HT-29 (cell line): Measurements from ENCODE around the gene APOBEC3C. TPM values are rescaled to one million over a fixed set of nuclear protein-coding genes. Genes with fewer than 3 reads are reported as not detected.
"Not testable (repeated sequence)": the region's sequence is repeated elsewhere in the genome, so short reads cannot be mapped to it uniquely, and the experiment has no call there.

ENCODE experiments used
- DNase-seq: peaks from one replicate; pipeline ENCODE4 v3.0.0-alpha.2; 2015; ENCODE audit warnings: low spot score
- total RNA-seq: library from RNA; depleted of rRNA; stranded (reverse); fragments of >200 nt; shearing (Covaris generic); gene quantifications from 2 replicates; pipeline ENCODE4 v1.2.3, GENCODE V29; 2014

The APOBEC3C gene
- total RNA-seq, 1 experiment from 2014 or later = 0.05 TPM

DNA sequence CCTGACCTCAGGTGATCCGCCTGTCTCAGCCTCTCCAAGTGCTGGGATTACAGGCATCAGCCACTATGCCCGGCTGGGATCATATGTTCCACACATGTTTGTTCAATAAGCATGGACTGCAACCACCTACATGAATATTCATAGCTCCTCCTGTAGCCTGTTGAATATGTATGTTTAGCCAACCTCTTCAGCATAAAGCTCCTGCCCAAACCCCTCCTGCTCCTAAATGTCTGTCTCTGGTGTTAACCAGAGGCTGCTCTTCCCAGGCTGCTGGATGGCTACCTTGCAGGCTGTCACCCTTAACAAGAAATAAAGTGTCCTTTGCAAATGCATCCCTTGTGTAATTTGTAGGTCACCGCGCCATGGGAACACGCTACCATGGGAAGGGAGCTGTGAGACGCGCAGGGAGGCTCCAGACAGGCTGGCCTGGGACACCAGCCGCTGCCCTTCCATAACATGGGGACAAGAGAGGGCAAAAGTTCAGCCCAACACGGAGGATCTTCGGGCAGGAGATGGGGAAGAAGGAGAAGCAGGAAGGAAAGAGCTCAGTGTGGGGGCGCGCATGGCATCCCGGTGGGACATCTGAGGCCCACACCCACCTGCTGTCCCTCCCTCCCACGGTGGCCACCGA lies 6.1 kb downstream of the APOBEC3C start:
- not testable (repeated sequence) for DNase-seq

GRCh38 chr22:39021552-39022250 lies 7.6 kb downstream of the APOBEC3C start:
- DNase-seq = no peak

DNA sequence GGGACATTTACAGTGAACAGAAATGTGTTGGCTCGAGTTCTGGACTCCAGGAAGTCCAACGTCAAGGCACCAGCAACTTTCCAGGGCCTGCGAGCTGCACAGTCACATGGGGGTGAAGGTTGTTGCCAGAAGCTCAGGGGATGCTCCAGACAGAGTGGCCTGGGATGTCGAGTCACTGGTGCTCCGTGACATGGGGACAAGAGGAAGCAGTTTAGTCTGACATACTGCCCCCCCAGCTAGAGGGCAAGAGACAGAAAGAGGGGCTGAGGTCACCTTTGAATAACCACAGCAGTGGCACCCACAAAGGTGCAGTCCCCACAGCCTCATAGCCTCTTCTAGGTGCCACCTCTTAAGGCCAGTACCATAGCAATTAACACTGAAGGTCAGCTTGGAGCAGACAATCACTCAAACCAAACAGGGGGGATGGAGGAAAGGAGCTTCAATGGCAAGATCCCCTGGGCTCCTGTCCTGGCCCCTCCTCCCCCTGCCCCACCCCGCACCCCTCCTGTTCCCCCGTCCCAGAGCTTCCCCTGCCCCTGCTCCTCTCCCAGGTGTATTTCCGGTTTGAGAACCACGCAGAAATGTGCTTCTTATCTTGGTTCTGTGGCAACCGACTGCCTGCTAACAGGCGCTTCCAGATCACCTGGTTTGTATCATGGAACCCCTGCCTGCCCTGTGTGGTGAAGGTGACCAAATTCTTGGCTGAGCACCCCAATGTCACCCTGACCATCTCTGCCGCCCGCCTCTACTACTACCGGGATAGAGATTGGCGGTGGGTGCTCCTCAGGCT lies 10.7 kb downstream of the APOBEC3C start:
- no peak for DNase-seq

GRCh38 chr22:39026509-39027150 lies 12.6 kb downstream of the APOBEC3C start:
- DNase-seq = no peak

DNA sequence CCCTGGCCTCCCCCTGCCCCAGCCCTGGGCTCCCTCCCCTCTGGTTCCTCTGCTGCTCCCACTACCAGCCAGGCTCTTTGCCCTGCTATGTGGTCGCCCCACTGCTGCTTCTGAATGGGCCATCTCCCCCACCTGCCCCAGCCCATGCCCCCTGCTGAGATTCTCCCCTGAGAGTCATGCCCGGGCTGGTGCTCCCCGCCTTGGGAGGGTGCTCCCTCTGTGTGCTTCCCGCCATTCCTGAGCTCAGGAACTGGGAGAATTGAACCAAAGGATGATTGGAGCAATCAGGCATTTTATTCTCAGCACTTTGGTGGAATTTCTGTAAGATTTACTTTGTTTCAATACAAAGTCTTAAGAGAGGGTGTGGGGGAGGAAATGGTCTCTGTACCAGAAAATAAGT lies 13.7 kb downstream of the APOBEC3C start:
- no peak for DNase-seq

GRCh38 chr22:39028281-39028680 lies 14.2 kb downstream of the APOBEC3C start:
- no peak for DNase-seq

GRCh38 chr22:39029227-39029626 lies 15.2 kb downstream of the APOBEC3C start:
- no peak for DNase-seq

- DNase-seq = no peak
Measured at GRCh38 chr22:39030705-39031104, 16.6 kb downstream of the APOBEC3C start.

DNA sequence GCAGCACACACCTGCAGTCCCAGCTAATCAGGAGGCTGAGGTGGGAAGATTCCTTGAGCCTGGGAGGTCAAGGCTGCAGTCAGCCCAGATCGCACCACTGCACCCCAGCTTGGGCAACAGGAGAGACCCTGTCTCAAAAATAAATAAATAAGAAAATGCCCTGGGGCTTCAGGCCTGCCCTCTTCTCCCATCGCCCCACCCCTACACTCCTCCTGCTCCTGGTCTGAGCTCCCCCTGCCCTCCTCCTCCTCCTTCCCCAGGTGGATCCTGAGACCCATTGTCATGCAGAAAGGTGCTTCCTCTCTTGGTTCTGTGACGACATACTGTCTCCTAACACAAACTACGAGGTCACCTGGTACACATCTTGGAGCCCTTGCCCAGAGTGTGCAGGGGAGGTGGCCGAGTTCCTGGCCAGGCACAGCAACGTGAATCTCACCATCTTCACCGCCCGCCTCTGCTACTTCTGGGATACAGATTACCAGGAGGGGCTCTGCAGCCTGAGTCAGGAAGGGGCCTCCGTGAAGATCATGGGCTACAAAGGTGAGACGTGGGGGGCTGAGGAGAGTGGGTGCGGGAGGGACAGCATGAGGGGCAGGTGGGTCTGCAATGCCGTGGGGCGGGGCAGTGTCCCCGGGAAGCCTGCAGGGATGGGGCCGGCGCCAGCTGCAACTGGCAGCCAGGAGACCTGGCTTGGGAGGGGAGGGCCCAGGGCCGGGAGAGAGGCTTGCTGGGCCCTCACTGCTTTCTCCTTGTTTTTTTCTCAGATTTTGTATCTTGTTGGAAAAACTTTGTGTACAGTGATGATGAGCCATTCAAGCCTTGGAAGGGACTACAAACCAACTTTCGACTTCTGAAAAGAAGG lies 17.6 kb downstream of the APOBEC3C start:
- DNase-seq = not testable (repeated sequence)

- DNase-seq = not testable (repeated sequence)
Measured at GRCh38 chr22:39037071-39037470, 23.0 kb downstream of the APOBEC3C start.

GRCh38 chr22:39039306-39040126 lies 25.5 kb downstream of the APOBEC3C start:
- no peak for DNase-seq

- not testable (repeated sequence) for DNase-seq
Measured at GRCh38 chr22:39040155-39040537, 26.1 kb downstream of the APOBEC3C start.

- not testable (repeated sequence) for DNase-seq
Measured at GRCh38 chr22:39040538-39041296, 26.7 kb downstream of the APOBEC3C start, which contains the start of gene APOBEC3F. APOBEC3F (plus strand) TSS chr22:39040864; CDS start chr22:39040961, 97 bp downstream.

DNA sequence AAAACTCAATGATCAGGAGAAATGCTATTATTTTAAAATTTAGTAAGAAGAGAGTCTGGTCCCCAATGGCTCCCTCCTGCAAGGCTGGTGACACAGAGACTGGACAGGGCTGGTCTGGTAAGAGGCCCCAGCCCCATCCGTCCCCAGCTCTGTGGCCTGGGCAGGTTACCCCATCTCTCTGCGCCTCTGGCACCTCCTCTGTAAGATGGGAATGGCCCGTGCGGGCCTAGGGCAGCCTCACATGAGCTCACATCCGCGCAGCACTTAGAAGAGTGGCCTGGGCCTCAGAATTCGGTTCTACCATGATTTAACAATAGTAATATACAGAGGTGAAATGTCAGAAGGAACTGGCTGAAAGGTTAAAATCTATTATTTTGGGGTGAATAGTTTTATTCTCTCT lies 27.9 kb downstream of the APOBEC3C start:
- no peak for DNase-seq

DNA sequence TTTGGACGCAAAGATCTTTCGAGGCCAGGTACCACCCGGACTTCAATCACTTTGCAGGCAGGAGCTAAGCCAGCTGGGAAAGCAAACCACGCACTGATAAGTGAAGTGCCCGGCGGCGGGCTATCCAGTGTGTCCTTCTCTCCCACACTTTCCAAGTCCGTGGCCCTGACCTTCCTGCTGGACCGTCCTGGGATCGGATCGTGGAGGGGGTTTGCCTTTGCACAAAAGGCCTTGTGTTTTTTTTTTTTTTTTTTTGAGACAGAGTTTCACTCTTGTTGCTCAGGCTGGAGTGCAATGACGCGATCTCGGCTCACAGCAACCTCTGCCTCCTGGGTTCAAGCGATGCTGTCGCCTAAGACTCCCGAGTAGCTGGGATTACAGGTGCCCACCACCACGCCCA lies 29.0 kb downstream of the APOBEC3C start:
- not testable (repeated sequence) for DNase-seq

- DNase-seq = not testable (repeated sequence)
Measured at GRCh38 chr22:39045136-39045535, 31.1 kb downstream of the APOBEC3C start.

DNA sequence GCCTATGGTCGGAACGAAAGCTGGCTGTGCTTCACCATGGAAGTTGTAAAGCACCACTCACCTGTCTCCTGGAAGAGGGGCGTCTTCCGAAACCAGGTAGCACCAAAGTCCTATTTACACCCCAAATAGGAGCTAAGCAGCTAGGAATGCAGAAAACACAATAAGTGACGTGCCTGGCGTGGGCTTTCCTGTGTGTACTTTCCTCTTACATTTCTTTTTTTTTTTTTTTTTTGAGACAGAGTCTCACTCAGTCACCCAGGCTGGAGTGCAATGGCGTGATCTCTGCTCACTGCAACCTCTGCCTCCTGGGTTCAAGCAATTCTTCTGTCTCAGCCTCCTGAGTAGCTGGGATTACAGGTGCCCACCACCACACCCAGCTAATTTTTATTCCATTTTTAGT lies 35.4 kb downstream of the APOBEC3C start:
- DNase-seq = not testable (repeated sequence)

DNA sequence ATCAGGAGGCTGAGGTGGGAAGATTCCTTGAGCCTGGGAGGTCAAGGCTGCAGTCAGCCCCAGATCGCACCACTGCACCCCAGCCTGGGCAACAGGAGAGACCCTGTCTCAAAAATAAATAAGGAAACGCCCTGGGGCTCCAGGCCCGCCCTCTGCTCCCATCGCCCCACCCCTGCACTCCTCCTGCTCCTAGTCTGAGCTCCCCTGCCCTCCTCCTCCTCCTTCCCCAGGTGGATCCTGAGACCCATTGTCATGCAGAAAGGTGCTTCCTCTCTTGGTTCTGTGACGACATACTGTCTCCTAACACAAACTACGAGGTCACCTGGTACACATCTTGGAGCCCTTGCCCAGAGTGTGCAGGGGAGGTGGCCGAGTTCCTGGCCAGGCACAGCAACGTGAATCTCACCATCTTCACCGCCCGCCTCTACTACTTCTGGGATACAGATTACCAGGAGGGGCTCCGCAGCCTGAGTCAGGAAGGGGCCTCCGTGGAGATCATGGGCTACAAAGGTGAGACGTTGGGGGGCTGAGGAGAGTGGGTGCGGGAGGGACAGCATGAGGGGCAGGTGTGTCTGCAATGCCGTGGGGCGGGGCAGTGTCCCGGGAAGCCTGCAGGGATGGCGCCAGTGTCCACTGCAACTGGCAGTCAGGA lies 37.9 kb downstream of the APOBEC3C start:
- not testable (repeated sequence) for DNase-seq

GRCh38 chr22:39055658-39056057 lies 41.6 kb downstream of the APOBEC3C start:
- no peak for DNase-seq
